ENCODE data around the gene CDAN1. TPM values are rescaled to one million over a fixed set of nuclear protein-coding genes. Genes with fewer than 3 reads are reported as not detected.

Gene CDAN1
- total RNA-seq (10 to 100 TPM in 8 of 9 donors, 1 to 10 TPM in 1; 9.9 to 32.6 (median 14.1) TPM), polyA plus RNA-seq (10 to 100 TPM in 2 of 3 donors, 1 to 10 TPM in 1; 3.6 to 40.8 (median 24.4) TPM)
- long read RNA-seq, donor 1, transcript CDAN1-204 (1 exons, 2,076 nt): major isoform, 8 of 10 reads
- long read RNA-seq, donor 1, partial matches to known transcripts: 0 of 10 reads
- long read RNA-seq, donor 1, other reads (novel, unspliced or antisense): 0 of 10 reads
- long read RNA-seq, donor 2, full-length matches to known transcripts: 10 of 10 reads
- long read RNA-seq, donor 2, partial matches to known transcripts: 0 of 10 reads
- long read RNA-seq, donor 2, other reads (novel, unspliced or antisense): 0 of 10 reads
- long read RNA-seq, donor 3, partial matches to known transcripts: 0 of 3 reads
- long read RNA-seq, donor 3, other reads (novel, unspliced or antisense): 0 of 3 reads
- long read RNA-seq, donor 4, partial matches to known transcripts: 0 of 2 reads
- long read RNA-seq, donor 4, other reads (novel, unspliced or antisense): 0 of 2 reads
- long read RNA-seq, donor 5, full-length matches to known transcripts: 5 of 28 reads
- long read RNA-seq, donor 5, partial matches to known transcripts: 3 of 28 reads
- long read RNA-seq, donor 5, other reads (novel, unspliced or antisense): 20 of 28 reads
- long read RNA-seq, donor 6, partial matches to known transcripts: 1 of 1 reads
- long read RNA-seq, donor 6, other reads (novel, unspliced or antisense): 0 of 1 reads
- long read RNA-seq, donor 7, transcript CDAN1-204 (1 exons, 2,076 nt): major isoform, 9 of 9 reads
- long read RNA-seq, donor 7, partial matches to known transcripts: 0 of 9 reads
- long read RNA-seq, donor 7, other reads (novel, unspliced or antisense): 0 of 9 reads
- long read RNA-seq, donor 8, full-length matches to known transcripts: 11 of 11 reads
- long read RNA-seq, donor 8, partial matches to known transcripts: 0 of 11 reads
- long read RNA-seq, donor 8, other reads (novel, unspliced or antisense): 0 of 11 reads
- long read RNA-seq, donor 9, transcript CDAN1-204 (1 exons, 2,076 nt): major isoform, 8 of 9 reads
- long read RNA-seq, donor 9, partial matches to known transcripts: 0 of 9 reads
- long read RNA-seq, donor 9, other reads (novel, unspliced or antisense): 0 of 9 reads
- long read RNA-seq, donor 10, transcript CDAN1-204 (1 exons, 2,076 nt): major isoform, 8 of 8 reads
- long read RNA-seq, donor 10, partial matches to known transcripts: 0 of 8 reads
- long read RNA-seq, donor 10, other reads (novel, unspliced or antisense): 0 of 8 reads

GRCh38 chr15:42736793-42737528, at the start of gene CDAN1:
Gene CDAN1, minus strand, starts transcription at chr15:42737128. Its CDS starts 26 bp downstream, at chr15:42737102.
- peak; percentile 93 to 96 (median 94) for DNase-seq
- no peaks in the 10 kb centered on the region for H3K9me3 ChIP-seq (replicated peaks in 1 of 3)
- intact Hi-C loops (cut with DNase I): loop anchor here in 1 of 2 donors (10.0 kb wide), 1 partner anchor 188 kb away; the partner anchor contains the start of gene TTBK2
- H3K4me1 ChIP-seq (replicated peaks in 1 of 2): peaks cover 14 to 29% of the 10 kb centered on the region in 2 donors
- peak within 1 kb of the TSS; percentile 29 to 97 (median 87) for H3K27ac ChIP-seq
- TF ChIP-seq POLR2A (IDR thresholded peaks at IDR 0.05) (peak; percentile 20 to 76), CTCF (IDR thresholded peaks at IDR 0.05) (no peak)
- peak within 1 kb of the TSS; percentile 49 to 98 (median 84) for H3K4me3 ChIP-seq
- WGBS, 4 donors: 0 to 1% (median 0%) methylated on average over 18 to 76 of the region's 76 CpGs
- H3K36me3 ChIP-seq (replicated peaks in 1 of 2): peaks cover 0 to 22% of the 10 kb centered on the region in 2 donors
- H3K27me3 ChIP-seq: no peaks in the 10 kb centered on the region

- no peak for DNase-seq
- intact Hi-C loops (cut with DNase I): no loop called here
- H3K36me3 ChIP-seq (replicated peaks in 1 of 2): no peaks in the 10 kb centered on the region
- no peak overlapping the region for H3K27ac ChIP-seq
- H3K4me1 ChIP-seq (replicated peaks in 1 of 2): no peaks in the 10 kb centered on the region
- TF ChIP-seq CTCF (IDR thresholded peaks at IDR 0.05) (no peak), POLR2A (IDR thresholded peaks at IDR 0.05) (no peak)
- no peaks in the 10 kb centered on the region for H3K9me3 ChIP-seq (replicated peaks in 1 of 3)
- no peaks in the 10 kb centered on the region for H3K27me3 ChIP-seq
- no peak overlapping the region for H3K4me3 ChIP-seq
- 76 to 88% (median 83%) methylated on average over 2 of the region's 2 CpGs for WGBS, 4 donors
Observed at GRCh38 chr15:42785569-42785968, 48.6 kb upstream of the CDAN1 start.

- Histone ChIP-seq H3K27ac (no peak overlapping the region), H3K4me1 (replicated peaks in 1 of 2) (no peaks in the 10 kb centered on the region), H3K9me3 (replicated peaks in 1 of 3) (no peaks in the 10 kb centered on the region), H3K27me3 (no peaks in the 10 kb centered on the region), H3K4me3 (no peak overlapping the region), H3K36me3 (replicated peaks in 1 of 2) (no peaks in the 10 kb centered on the region)
- WGBS, 4 donors: 87 to 100% (median 98%) methylated on average over 1 of the region's 1 CpG
- TF ChIP-seq CTCF (IDR thresholded peaks at IDR 0.05) (no peak), POLR2A (IDR thresholded peaks at IDR 0.05) (no peak)
- DNase-seq: no peak
- intact Hi-C loops (cut with DNase I): no loop called here
Observed at GRCh38 chr15:42784705-42785104, 47.8 kb upstream of the CDAN1 start.
